Measurements from ENCODE around the gene LEF1.

GRCh38 chr4:108191269-108191914 lies 22.7 kb upstream of the LEF1 start:
- TF ChIP-seq CTCF (IDR thresholded peaks at IDR 0.05), result no peak
- no peak for TF ChIP-seq POLR2A (IDR thresholded peaks at IDR 0.05)
